ENCODE results near the gene EIF2S1.

Gene EIF2S1

DNA sequence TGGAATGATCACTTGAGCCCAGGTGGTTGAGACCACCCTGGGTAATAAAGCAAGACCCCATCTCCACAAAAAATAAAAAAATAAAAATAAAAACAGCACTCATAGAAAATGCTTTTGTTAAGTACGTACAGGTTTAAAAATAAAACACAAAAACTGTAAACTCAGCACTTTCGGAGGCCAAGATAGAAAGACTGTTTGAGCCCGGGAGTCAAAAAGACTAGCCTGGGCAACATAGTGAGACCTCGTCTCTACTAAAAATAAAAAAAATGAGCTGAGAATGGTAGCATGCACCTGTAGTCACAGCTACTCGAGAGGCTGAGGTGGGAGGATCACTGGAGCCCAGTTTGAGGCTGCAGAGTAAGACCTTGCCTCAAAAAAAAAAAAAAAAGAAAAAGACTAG, 8.1 kb upstream of the EIF2S1 start:
- Histone ChIP-seq H3K4me3 (replicated peaks; ENCODE audit: low read depth, low read length) (no peak overlapping the region), H3K36me3 (ENCODE audit: control insufficient read depth, insufficient read depth, low read length) (no peaks in the 10 kb centered on the region), H3K27me3 (replicated peaks; ENCODE audit: control insufficient read depth, insufficient read depth, low read length) (no peaks in the 10 kb centered on the region)
- TF ChIP-seq, protein P1, sequence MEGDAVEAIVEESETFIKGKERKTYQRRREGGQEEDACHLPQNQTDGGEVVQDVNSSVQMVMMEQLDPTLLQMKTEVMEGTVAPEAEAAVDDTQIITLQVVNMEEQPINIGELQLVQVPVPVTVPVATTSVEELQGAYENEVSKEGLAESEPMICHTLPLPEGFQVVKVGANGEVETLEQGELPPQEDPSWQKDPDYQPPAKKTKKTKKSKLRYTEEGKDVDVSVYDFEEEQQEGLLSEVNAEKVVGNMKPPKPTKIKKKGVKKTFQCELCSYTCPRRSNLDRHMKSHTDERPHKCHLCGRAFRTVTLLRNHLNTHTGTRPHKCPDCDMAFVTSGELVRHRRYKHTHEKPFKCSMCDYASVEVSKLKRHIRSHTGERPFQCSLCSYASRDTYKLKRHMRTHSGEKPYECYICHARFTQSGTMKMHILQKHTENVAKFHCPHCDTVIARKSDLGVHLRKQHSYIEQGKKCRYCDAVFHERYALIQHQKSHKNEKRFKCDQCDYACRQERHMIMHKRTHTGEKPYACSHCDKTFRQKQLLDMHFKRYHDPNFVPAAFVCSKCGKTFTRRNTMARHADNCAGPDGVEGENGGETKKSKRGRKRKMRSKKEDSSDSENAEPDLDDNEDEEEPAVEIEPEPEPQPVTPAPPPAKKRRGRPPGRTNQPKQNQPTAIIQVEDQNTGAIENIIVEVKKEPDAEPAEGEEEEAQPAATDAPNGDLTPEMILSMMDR (IDR thresholded peaks at IDR 0.05; ENCODE audit: insufficient read depth, low read length, poor library complexity, severe bottlenecking) = no peak
- no peak for DNase-seq (ENCODE audit: extremely low read depth, insufficient read length)

DNA sequence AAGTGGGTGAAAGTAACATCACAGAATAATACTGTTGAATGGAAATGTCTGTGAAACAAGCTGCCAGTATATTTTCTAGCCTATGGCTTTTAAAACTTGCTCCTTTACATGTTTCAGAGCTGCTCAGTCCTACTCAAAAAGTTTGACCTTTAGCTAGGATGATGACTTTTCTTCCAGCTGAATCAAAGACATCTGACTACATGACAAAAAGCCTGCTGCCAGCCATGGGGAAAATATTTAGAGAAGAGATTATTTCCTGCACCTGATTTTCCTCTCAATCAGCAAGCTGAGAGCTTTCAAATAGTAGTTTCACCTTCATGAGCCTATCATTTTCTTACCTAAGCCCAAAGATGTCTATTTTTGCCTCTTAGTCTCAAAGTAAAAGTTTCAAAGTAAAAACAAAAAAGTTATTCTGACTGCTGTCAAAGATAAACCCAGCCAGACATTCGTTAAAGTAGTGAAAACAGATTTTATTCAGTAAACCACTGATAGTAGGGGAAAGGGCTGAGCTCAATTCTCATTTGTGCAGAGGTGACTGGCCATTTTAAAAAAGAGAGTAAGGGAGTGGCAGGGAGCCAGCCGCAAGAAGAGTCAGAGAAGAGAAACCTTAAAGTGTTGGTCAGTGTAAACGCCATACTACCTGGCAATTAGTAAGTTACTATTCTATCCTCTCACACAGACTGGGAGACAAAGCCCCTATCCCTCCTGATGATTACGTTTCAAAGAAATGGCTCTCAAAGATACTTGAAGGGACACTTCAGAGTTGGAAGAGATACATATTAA, 2.8 kb upstream of the EIF2S1 start:
- TF ChIP-seq, protein P1 (IDR thresholded peaks at IDR 0.05; ENCODE audit: insufficient read depth, low read length, poor library complexity, severe bottlenecking) = no peak
- peak overlapping the region; percentile 26 for H3K4me3 ChIP-seq (replicated peaks; ENCODE audit: low read depth, low read length)
- no peaks in the 10 kb centered on the region for H3K27me3 ChIP-seq (replicated peaks; ENCODE audit: control insufficient read depth, insufficient read depth, low read length)
- DNase-seq (ENCODE audit: extremely low read depth, insufficient read length) = no peak
- no peaks in the 10 kb centered on the region for H3K36me3 ChIP-seq (ENCODE audit: control insufficient read depth, insufficient read depth, low read length)

GRCh38 chr14:67357969-67358354, 2.2 kb upstream of the EIF2S1 start:
- H3K36me3 ChIP-seq (ENCODE audit: control insufficient read depth, insufficient read depth, low read length) = no peaks in the 10 kb centered on the region
- peak overlapping the region; percentile 26 for H3K4me3 ChIP-seq (replicated peaks; ENCODE audit: low read depth, low read length)

DNA sequence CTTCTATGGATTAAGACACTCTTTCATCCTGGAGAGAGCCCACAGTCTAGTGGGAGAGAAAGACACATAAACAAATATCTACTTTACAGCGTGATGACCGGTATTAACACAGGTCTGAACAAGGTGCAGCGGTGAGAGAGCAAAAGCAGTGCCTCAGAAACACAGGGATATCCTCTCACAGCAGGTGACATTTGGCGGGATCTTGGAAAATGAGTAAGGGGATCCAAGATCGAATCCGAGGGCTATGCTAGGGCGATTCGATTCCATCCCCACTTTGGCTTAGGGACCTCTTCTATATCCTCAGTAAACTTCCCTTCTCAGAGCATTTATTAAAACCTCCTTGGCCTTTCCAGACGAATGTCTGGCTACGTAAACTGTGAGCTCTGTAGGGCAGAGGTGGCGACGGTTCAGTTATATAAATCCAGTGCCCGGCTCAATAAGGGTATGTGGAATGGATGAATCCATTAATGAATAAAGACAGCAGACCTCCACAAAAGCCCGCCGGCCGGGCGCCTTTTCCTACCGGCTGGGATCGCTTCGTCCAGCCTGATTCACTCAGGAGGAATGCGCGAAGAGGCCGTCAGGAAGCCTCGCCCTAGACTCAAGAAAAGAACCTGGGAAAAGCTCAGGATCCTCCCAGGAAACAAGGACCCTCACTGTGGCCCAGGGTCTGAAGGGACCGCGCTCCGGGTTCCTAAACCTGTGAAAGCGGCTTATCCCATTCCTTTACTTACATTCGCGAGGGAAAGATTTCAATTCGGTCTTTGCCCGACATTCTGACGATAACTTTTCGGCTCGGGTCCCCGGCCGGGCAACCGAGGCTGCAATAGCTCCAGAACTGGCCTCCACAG, 979 bp upstream of the EIF2S1 start:
- no peaks in the 10 kb centered on the region for H3K36me3 ChIP-seq (ENCODE audit: control insufficient read depth, insufficient read depth, low read length)
- H3K4me3 ChIP-seq (replicated peaks; ENCODE audit: low read depth, low read length) = peak overlapping the region; percentile 68
- TF ChIP-seq, protein P1 (IDR thresholded peaks at IDR 0.05; ENCODE audit: insufficient read depth, low read length, poor library complexity, severe bottlenecking) = no peak
- no peaks in the 10 kb centered on the region for H3K27me3 ChIP-seq (replicated peaks; ENCODE audit: control insufficient read depth, insufficient read depth, low read length)
- peak; percentile 3 for DNase-seq (ENCODE audit: extremely low read depth, insufficient read length)

More at GRCh38 chr14:67357969-67358354, 2.2 kb upstream of the EIF2S1 start:
- DNase-seq (ENCODE audit: extremely low read depth, insufficient read length) = no peak
- H3K27me3 ChIP-seq (replicated peaks; ENCODE audit: control insufficient read depth, insufficient read depth, low read length) = no peaks in the 10 kb centered on the region
- TF ChIP-seq, protein P1 (IDR thresholded peaks at IDR 0.05; ENCODE audit: insufficient read depth, low read length, poor library complexity, severe bottlenecking) = no peak

- no peaks in the 10 kb centered on the region for H3K27me3 ChIP-seq (replicated peaks; ENCODE audit: control insufficient read depth, insufficient read depth, low read length)
- TF ChIP-seq, protein P1 (IDR thresholded peaks at IDR 0.05; ENCODE audit: insufficient read depth, low read length, poor library complexity, severe bottlenecking) = no peak
- no peak for DNase-seq (ENCODE audit: extremely low read depth, insufficient read length)
- no peaks in the 10 kb centered on the region; the same call in none of the 2 replicates for H3K36me3 ChIP-seq (ENCODE audit: control insufficient read depth, insufficient read depth, low read length)
- H3K4me3 ChIP-seq (replicated peaks; ENCODE audit: low read depth, low read length) = peak overlapping the region; percentile 98
Observed at GRCh38 chr14:67360470-67361206, 510 bp downstream of the EIF2S1 start.
